Kidney (tissue), 14 donors: ENCODE measurements around the gene PLA2G4D. TPM values are rescaled to one million over a fixed set of nuclear protein-coding genes. Genes with fewer than 3 reads are reported as not detected.

Experiments used
- DNase-seq, 5 donors: peaks; one replicate each; pipeline ENCODE4 v3.0.0-alpha.2; 2013 to 2020
- FAIRE-seq: peaks from 2 replicates; lab custom pipeline; 2012; peaks lifted over from hg19 to GRCh38; lab: Jason Lieb, UNC
- H3K27ac ChIP-seq, 2 donors: one replicate each; pipeline ENCODE4 v1.7.0; 2013; ENCODE audit warnings: low read depth in 2 of 2, low read length in 2 of 2, inconsistent platforms in 1 of 2
- H3K27me3 ChIP-seq: one replicate; pipeline ENCODE4 v1.7.1; 2013; ENCODE audit warnings: low read length, inconsistent platforms; ENCODE audit not compliant: control insufficient read depth, insufficient read depth
- H3K36me3 ChIP-seq, 3 donors: one replicate each; pipeline versions ENCODE4 v1.7.0 to v1.7.1; 2013; ENCODE audit warnings: low read length in 3 of 3, control low read depth in 1 of 3, inconsistent platforms in 1 of 3; ENCODE audit not compliant: insufficient read depth in 3 of 3, control insufficient read depth in 2 of 3
- H3K4me1 ChIP-seq, 3 donors: one replicate each; pipeline versions ENCODE4 v1.7.0 to v1.7.1; 2013; ENCODE audit warnings: low read length in 3 of 3, inconsistent platforms in 1 of 3, low read depth in 1 of 3; ENCODE audit not compliant: control insufficient read depth in 2 of 3, insufficient read depth in 2 of 3
- H3K4me3 ChIP-seq, 3 donors: one replicate each; pipeline versions ENCODE4 v1.7.0 to v1.8.1; 2013; ENCODE audit warnings: low read length in 3 of 3, control low read depth in 1 of 3, inconsistent platforms in 1 of 3
- H3K9ac ChIP-seq, 3 donors: one replicate each; pipeline versions ENCODE4 v1.7.0 to v1.7.1; 2013; ENCODE audit warnings: low read length in 3 of 3, control low read depth in 1 of 3, inconsistent platforms in 1 of 3
- H3K9me3 ChIP-seq, 3 donors: one replicate each; pipeline versions ENCODE4 v1.7.0 to v1.7.1; 2013; ENCODE audit warnings: low read length in 3 of 3, control low read depth in 1 of 3, inconsistent platforms in 1 of 3; ENCODE audit not compliant: control insufficient read depth in 2 of 3, insufficient read depth in 1 of 3
- intact Hi-C: fragments of 100-400 bp; cut with DNase I; formaldehyde crosslinking; loops from one replicate; pipeline ENCODE4 v1.11.1; 2022
- polyA plus RNA-seq: library from polyadenylated mRNA; stranded (reverse); fragments of 350-450 nt; fragmentation: Illumina TruSeq; extraction: RNeasy Lipid Tissue Mini Kit (QIAGEN cat#74804); gene quantifications from one replicate; pipeline ENCODE4 v1.2.3, GENCODE V29; 2014; ENCODE audit warnings: low read depth, low replicate concordance; ENCODE audit not compliant: insufficient read depth
- total RNA-seq: library from RNA; stranded (reverse); fragmentation: NEBNext Ultra II Directional; extraction: Animal tissue kit (Norgen Biotek cat#: 25700); gene quantifications from one replicate; pipeline ENCODE4 v1.2.1, GENCODE V29; 2021
- TF ChIP-seq, protein P1 (sequence below): IDR thresholded peaks from 3 replicates; pipeline ENCODE4 v1.5.1; 2012; ENCODE audit warnings: mild to moderate bottlenecking, moderate library complexity, borderline replicate concordance; ENCODE audit not compliant: insufficient read depth; ENCODE audit errors: extremely low read depth
- donor health status: control.
- donor health status: control.
- donor health status: control.
- donor health status: control.
- donor health status: control.
- donor health status: DM: yes; HTN: yes; CAD: no.
- donor health status: Normal renal cell carcinoma (clear cell type).

The PLA2G4D gene
- total and polyA plus RNA-seq, 2 donors from 2014 or later, result not detected

DNA sequence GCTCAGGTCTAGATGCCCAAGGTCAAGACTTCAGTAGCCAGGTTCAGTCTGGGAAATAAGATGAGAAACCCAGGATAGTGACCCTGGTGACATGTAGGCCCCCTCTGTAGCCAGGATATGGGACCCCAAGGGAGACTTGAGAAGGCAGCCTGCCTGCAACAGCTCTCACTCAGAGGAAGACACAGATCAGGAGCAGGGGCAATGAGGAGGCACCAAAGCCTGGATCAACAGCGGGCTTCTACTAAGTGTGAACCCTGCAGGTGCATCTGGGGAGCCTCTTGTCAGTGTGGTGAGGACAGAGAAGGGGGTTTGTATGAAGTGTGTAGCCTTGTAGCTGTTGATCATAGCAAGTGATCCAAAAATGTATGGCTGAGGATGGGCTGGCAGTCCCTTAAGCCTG, 36.6 kb upstream of the PLA2G4D start:
- DNase-seq, result no peak
- Histone ChIP-seq H3K9me3 (no peaks in the 10 kb centered on the region), H3K4me1 (no peaks in the 10 kb centered on the region), H3K4me3 (no peak overlapping the region), H3K9ac (no peak overlapping the region), H3K27ac (no peak overlapping the region), H3K27me3 (no peaks in the 10 kb centered on the region), H3K36me3 (no peaks in the 10 kb centered on the region)
- no peak for FAIRE-seq
- TF ChIP-seq, protein P1, sequence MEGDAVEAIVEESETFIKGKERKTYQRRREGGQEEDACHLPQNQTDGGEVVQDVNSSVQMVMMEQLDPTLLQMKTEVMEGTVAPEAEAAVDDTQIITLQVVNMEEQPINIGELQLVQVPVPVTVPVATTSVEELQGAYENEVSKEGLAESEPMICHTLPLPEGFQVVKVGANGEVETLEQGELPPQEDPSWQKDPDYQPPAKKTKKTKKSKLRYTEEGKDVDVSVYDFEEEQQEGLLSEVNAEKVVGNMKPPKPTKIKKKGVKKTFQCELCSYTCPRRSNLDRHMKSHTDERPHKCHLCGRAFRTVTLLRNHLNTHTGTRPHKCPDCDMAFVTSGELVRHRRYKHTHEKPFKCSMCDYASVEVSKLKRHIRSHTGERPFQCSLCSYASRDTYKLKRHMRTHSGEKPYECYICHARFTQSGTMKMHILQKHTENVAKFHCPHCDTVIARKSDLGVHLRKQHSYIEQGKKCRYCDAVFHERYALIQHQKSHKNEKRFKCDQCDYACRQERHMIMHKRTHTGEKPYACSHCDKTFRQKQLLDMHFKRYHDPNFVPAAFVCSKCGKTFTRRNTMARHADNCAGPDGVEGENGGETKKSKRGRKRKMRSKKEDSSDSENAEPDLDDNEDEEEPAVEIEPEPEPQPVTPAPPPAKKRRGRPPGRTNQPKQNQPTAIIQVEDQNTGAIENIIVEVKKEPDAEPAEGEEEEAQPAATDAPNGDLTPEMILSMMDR, result no peak
- intact Hi-C loops, result no loop called here

DNA sequence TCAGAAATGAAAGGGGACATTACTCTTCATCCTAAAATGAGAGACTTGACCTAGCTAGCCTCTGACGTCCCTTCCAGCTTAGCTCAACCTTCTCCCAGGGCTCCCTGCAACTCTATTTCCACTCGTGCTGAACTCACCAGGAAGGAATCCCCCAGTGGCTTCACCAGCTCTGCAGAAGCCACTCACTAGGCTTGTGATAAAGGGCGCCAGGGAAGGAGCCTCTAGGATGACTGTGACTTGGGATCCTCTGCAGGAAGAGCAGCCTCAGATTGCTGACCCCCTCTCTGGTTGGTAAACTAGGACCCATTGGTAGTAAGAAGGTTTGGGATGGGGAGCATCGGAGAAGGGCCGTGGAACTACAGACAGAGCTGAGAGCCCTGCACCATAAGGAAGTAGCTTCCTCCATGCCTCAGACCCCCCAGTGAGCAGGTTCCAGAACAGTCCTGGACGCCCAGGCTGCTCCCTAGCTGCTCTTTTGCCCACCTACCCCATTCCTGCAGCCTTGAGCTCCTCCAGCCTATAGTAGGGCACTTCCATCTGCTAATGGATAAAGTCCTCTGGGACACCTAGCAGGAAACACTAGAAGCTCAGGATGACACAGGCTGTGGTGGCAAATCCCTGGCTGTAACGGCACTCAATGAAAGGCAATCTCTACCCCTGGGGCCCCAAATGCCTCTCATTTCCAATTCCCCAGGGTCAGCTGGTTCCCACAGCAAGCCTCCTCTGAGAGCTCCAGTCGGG, 36.1 kb upstream of the PLA2G4D start:
- FAIRE-seq, result no peak
- Histone ChIP-seq H3K4me3 (no peak overlapping the region), H3K27ac (no peak overlapping the region), H3K36me3 (no peaks in the 10 kb centered on the region), H3K9ac (no peak overlapping the region), H3K9me3 (no peaks in the 10 kb centered on the region), H3K4me1 (no peaks in the 10 kb centered on the region), H3K27me3 (no peaks in the 10 kb centered on the region)
- TF ChIP-seq, protein P1, result no peak
- DNase-seq, result no peak
- intact Hi-C loops, result no loop called here

DNA sequence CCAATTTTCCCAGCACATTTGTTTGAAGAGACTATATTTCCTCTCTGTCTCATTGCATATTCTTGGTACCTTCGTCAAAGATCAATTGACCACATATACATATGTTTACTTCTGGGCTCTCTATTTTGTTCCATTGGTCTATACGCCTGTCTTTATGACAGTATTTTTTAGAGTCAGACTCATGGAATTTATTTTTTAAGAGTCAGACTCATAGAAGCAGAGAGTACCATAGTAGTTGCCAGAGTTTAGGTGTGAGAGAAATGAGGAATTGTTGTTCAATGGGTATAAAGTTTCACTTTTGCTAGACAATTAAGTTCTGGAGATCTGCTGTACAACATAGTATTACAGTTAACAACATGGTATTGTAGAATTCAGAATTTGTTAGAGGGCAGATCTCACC, 35.0 kb upstream of the PLA2G4D start:
- no peak for FAIRE-seq
- no peaks in the 10 kb centered on the region for H3K9me3 ChIP-seq
- no peaks in the 10 kb centered on the region for H3K27me3 ChIP-seq
- H3K4me1 ChIP-seq, result no peaks in the 10 kb centered on the region
- no peak overlapping the region for H3K9ac ChIP-seq
- H3K36me3 ChIP-seq, result no peaks in the 10 kb centered on the region
- TF ChIP-seq, protein P1, result no peak
- no peak overlapping the region for H3K27ac ChIP-seq
- no peak for DNase-seq
- no peak overlapping the region for H3K4me3 ChIP-seq
- intact Hi-C loops, result no loop called here
